ENCODE results near the gene PACSIN2. TPM values are rescaled to one million over a fixed set of nuclear protein-coding genes. Genes with fewer than 3 reads are reported as not detected.
A peak's percentile ranks its signal among the peaks of the same experiment; 100 is the strongest.

Gene PACSIN2
- total and polyA plus RNA-seq, 2 of the 13 experiments (the other 11 are each of a cell fraction or from before 2014, with no cell fraction given), result 54.1 to 68.8 TPM

GRCh38 chr22:42939941-42940653, 74.9 kb downstream of the PACSIN2 start (continued):
- TF ChIP-seq ZNF432 (CRISPR knock-in tag; IDR thresholded peaks at IDR 0.05; ENCODE audit: borderline replicate concordance) (no peak), ZNF264 (CRISPR knock-in tag; IDR thresholded peaks at IDR 0.05) (no peak), ZNF382 (CRISPR knock-in tag; IDR thresholded peaks at IDR 0.05; ENCODE audit: borderline replicate concordance) (no peak), MLX (CRISPR knock-in tag; IDR thresholded peaks at IDR 0.05) (peak; percentile 60; the same call in 1 of the 2 replicates), KLF16 (CRISPR knock-in tag; IDR thresholded peaks at IDR 0.05) (no peak), ZNF121 (CRISPR knock-in tag; IDR thresholded peaks at IDR 0.05) (no peak), CHD2 (IDR thresholded peaks at IDR 0.05; ENCODE audit: low read depth, low read length) (no peak), GZF1 (CRISPR knock-in tag; IDR thresholded peaks at IDR 0.05) (no peak), CSRNP2 (CRISPR knock-in tag; conservative IDR thresholded peaks at IDR 0.05; ENCODE audit: low read depth) (no peak), SIN3A (IDR thresholded peaks at IDR 0.05; ENCODE audit: borderline replicate concordance, low read depth, low read length) (no peak), WIZ (CRISPR knock-in tag; IDR thresholded peaks at IDR 0.05) (no peak), ZNF20 (CRISPR knock-in tag; IDR thresholded peaks at IDR 0.05) (no peak), ZNF800 (CRISPR knock-in tag; IDR thresholded peaks at IDR 0.05) (no peak), ZNF232 (CRISPR knock-in tag; IDR thresholded peaks at IDR 0.05; ENCODE audit: borderline replicate concordance) (no peak), ZNF3 (CRISPR knock-in tag; IDR thresholded peaks at IDR 0.05) (peak; percentile 92), CEBPG (CRISPR knock-in tag; IDR thresholded peaks at IDR 0.05) (peak; percentile 70), ZFP1 (CRISPR knock-in tag; IDR thresholded peaks at IDR 0.05) (peak; percentile 59; the same call in 1 of the 2 replicates)
- TF ChIP-seq, protein P1, sequence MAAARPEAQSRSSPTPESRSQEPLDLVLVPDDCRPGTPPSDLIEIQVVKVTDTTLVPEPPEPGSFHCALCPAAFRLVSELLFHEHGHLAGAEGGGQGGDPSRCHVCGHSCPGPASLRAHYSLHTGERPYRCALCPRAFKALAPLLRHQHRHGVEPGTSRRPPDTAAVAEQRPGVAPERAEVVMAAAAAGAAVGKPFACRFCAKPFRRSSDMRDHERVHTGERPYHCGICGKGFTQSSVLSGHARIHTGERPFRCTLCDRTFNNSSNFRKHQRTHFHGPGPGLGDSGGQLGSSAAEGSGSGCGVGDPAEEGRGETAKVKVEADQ (CRISPR knock-in tag; IDR thresholded peaks at IDR 0.05; ENCODE audit: borderline replicate concordance), result no peak
- TF ChIP-seq, protein P2, sequence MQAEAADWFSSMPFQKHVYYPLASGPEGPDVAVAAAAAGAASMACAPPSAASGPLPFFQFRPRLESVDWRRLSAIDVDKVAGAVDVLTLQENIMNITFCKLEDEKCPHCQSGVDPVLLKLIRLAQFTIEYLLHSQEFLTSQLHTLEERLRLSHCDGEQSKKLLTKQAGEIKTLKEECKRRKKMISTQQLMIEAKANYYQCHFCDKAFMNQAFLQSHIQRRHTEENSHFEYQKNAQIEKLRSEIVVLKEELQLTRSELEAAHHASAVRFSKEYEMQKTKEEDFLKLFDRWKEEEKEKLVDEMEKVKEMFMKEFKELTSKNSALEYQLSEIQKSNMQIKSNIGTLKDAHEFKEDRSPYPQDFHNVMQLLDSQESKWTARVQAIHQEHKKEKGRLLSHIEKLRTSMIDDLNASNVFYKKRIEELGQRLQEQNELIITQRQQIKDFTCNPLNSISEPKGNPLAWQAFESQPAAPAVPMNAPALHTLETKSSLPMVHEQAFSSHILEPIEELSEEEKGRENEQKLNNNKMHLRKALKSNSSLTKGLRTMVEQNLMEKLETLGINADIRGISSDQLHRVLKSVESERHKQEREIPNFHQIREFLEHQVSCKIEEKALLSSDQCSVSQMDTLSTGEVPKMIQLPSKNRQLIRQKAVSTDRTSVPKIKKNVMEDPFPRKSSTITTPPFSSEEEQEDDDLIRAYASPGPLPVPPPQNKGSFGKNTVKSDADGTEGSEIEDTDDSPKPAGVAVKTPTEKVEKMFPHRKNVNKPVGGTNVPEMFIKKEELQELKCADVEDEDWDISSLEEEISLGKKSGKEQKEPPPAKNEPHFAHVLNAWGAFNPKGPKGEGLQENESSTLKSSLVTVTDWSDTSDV (CRISPR knock-in tag; IDR thresholded peaks at IDR 0.05), result no peak
